Trophoblast cell (in vitro differentiated cells and primary cell): ENCODE data around the gene GGCX.
"Not testable (repeated sequence)": the region's sequence is repeated elsewhere in the genome, so short reads cannot be mapped to it uniquely, and the experiment has no call there.

ENCODE experiments used
- DNase-seq, 2 donors: peaks; one replicate each; pipeline ENCODE4 v3.0.0-alpha.2; 2016
- H2AFZ ChIP-seq: 2 replicates; pipeline ENCODE4 v1.6.1; 2013; ENCODE audit warnings: low read length, moderate library complexity, mild to moderate bottlenecking; ENCODE audit not compliant: insufficient read depth, poor library complexity
- H2AK5ac ChIP-seq: 2 replicates; pipeline ENCODE4 v1.6.1; 2013; ENCODE audit warnings: mild to moderate bottlenecking, low read length
- H2BK120ac ChIP-seq: 2 replicates; pipeline ENCODE4 v1.6.1; 2013; ENCODE audit warnings: low read length, mild to moderate bottlenecking, moderate library complexity; ENCODE audit not compliant: insufficient read depth, poor library complexity
- H2BK12ac ChIP-seq: 2 replicates; pipeline ENCODE4 v1.6.1; 2013; ENCODE audit warnings: mild to moderate bottlenecking, low read length, moderate library complexity
- H2BK5ac ChIP-seq: 2 replicates; pipeline ENCODE4 v1.6.1; 2013; ENCODE audit warnings: low read length, low read depth, moderate library complexity, mild to moderate bottlenecking; ENCODE audit not compliant: poor library complexity
- H3K14ac ChIP-seq: 2 replicates; pipeline ENCODE4 v1.6.1; 2013; ENCODE audit warnings: mild to moderate bottlenecking, low read length
- H3K18ac ChIP-seq: 2 replicates; pipeline ENCODE4 v1.6.1; 2013; ENCODE audit warnings: mild to moderate bottlenecking, low read length
- H3K23ac ChIP-seq: 2 replicates; pipeline ENCODE4 v1.6.1; 2013; ENCODE audit warnings: low read length
- H3K27ac ChIP-seq: 2 replicates; pipeline ENCODE4 v1.5.1; 2013; ENCODE audit warnings: low read depth, mild to moderate bottlenecking, inconsistent platforms, low read length, moderate library complexity
- H3K27me3 ChIP-seq: 2 replicates; pipeline ENCODE4 v1.6.1; 2013; ENCODE audit warnings: inconsistent platforms, mild to moderate bottlenecking, low read length, moderate library complexity; ENCODE audit not compliant: insufficient read depth
- H3K36me3 ChIP-seq, 2 experiments: 1 replicate in 1 of 2; 2 replicates in 1 of 2; pipeline ENCODE4 v1.6.1; 2013; ENCODE audit warnings: low read length in 2 of 2, mild to moderate bottlenecking in 2 of 2, moderate library complexity in 1 of 2; ENCODE audit not compliant: insufficient read depth in 2 of 2, control insufficient read depth in 1 of 2
- H3K4ac ChIP-seq: 2 replicates; pipeline ENCODE4 v1.6.1; 2013; ENCODE audit warnings: low read depth, mild to moderate bottlenecking, low read length, moderate library complexity
- H3K4me1 ChIP-seq, 2 experiments: 1 replicate in 1 of 2; 2 replicates in 1 of 2; pipeline ENCODE4 v1.6.1; 2013; ENCODE audit warnings: low read length in 2 of 2, mild to moderate bottlenecking in 2 of 2, moderate library complexity in 1 of 2; ENCODE audit not compliant: insufficient read depth in 2 of 2, control insufficient read depth in 1 of 2
- H3K4me2 ChIP-seq: 2 replicates; pipeline ENCODE4 v1.6.1; 2013; ENCODE audit warnings: inconsistent platforms, mild to moderate bottlenecking, low read length, moderate library complexity
- H3K4me3 ChIP-seq: 2 replicates; pipeline ENCODE4 v1.5.1; 2013; ENCODE audit warnings: mild to moderate bottlenecking, low read depth, low read length, inconsistent platforms
- H3K79me1 ChIP-seq: one replicate; pipeline ENCODE4 v1.6.1; 2013; ENCODE audit warnings: low read length
- H3K79me2 ChIP-seq: 2 replicates; pipeline ENCODE4 v1.6.1; 2013; ENCODE audit warnings: low read length, mild to moderate bottlenecking; ENCODE audit not compliant: control insufficient read depth, insufficient read depth, poor library complexity
- H3K9ac ChIP-seq: 2 replicates; pipeline ENCODE4 v1.6.1; 2013; ENCODE audit warnings: mild to moderate bottlenecking, low read length
- H3K9me3 ChIP-seq: 2 replicates; pipeline ENCODE4 v1.6.1; 2013; ENCODE audit warnings: low read depth, mild to moderate bottlenecking, control low read depth, inconsistent platforms, low read length; ENCODE audit not compliant: insufficient read depth
- H4K12ac ChIP-seq: 2 replicates; pipeline ENCODE4 v1.6.1; 2013; ENCODE audit warnings: low read depth, mild to moderate bottlenecking, low read length, moderate library complexity
- H4K8ac ChIP-seq: 2 replicates; pipeline ENCODE4 v1.6.1; 2013; ENCODE audit warnings: low read depth, mild to moderate bottlenecking, low read length, moderate library complexity
- H4K91ac ChIP-seq: one replicate; pipeline ENCODE4 v1.6.1; 2013; ENCODE audit warnings: low read depth, mild to moderate bottlenecking, low read length, moderate library complexity
- WGBS: extraction: QIAGEN DNeasy Blood & Tissue Kit; methylation state at CpG from one replicate; pipeline ENCODE4 v1.1.7; 2013; ENCODE audit warnings: missing lambda C conversion rate; ENCODE audit not compliant: insufficient read length, insufficient coverage; ENCODE audit errors: extremely low coverage; 5-methylcytosine and 5-hydroxymethylcytosine counted together

The GGCX gene

GRCh38 chr2:85604568-85605339 is 43.5 kb upstream of the GGCX start:
- Histone ChIP-seq H3K79me1 (peaks cover 8% of the 10 kb centered on the region), H3K23ac (no peak overlapping the region), H3K4ac (no peak overlapping the region), H4K8ac (no peak overlapping the region), H2AFZ (no peak overlapping the region), H3K27ac (no peak overlapping the region), H3K14ac (no peak overlapping the region), H4K12ac (no peak overlapping the region), H2BK120ac (no peak overlapping the region), H3K4me1 (peaks cover 5 to 22% of the 10 kb centered on the region in 2 experiments), H4K91ac (no peak overlapping the region), H3K27me3 (no peaks in the 10 kb centered on the region), H3K36me3 (peaks cover 13 to 21% of the 10 kb centered on the region in 2 experiments), H3K9me3 (peaks cover 3% of the 10 kb centered on the region), H3K4me2 (no peak overlapping the region), H3K4me3 (no peak overlapping the region), H2AK5ac (no peak overlapping the region), H3K18ac (no peak overlapping the region), H2BK12ac (no peak overlapping the region), H3K79me2 (peaks cover 6% of the 10 kb centered on the region), H3K9ac (no peak overlapping the region), H2BK5ac (no peak overlapping the region)
- no CpG with 5 or more reads among the region's 6 CpGs for WGBS
- DNase-seq = peak in 1 of 2 donors; percentile 31

DNA sequence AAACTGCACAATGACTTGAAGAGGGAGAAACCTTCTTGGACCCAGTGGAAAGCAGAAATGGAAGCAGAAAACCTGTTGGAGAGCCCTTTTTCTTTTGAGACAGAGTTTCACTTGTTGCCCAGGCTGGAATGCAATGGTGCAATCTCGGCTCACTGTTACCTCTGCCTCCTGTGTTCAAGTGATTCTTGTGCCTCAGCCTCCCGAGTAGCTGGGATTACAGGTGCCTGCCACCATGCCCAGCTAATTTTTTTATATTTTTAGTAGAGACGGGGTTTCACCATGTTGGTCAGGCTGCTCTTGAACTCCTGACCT is 42.8 kb upstream of the GGCX start:
- H3K27ac ChIP-seq, H2BK12ac ChIP-seq, H3K79me1 ChIP-seq, H4K91ac ChIP-seq, H2AK5ac ChIP-seq, DNase-seq, H4K12ac ChIP-seq, H3K79me2 ChIP-seq, H3K9ac ChIP-seq, H3K23ac ChIP-seq, H2BK5ac ChIP-seq, H3K4me2 ChIP-seq, H2AFZ ChIP-seq, H3K14ac ChIP-seq, H3K4ac ChIP-seq, H3K9me3 ChIP-seq, H2BK120ac ChIP-seq, H3K27me3 ChIP-seq, H3K4me3 ChIP-seq, H3K18ac ChIP-seq, H4K8ac ChIP-seq: not testable (repeated sequence)
- Histone ChIP-seq H3K4me1 (peaks cover 5 to 22% of the 10 kb centered on the region in 2 experiments), H3K36me3 (peaks cover 14 to 24% of the 10 kb centered on the region in 2 experiments)
- WGBS = no CpG with 5 or more reads among the region's 3 CpGs

GRCh38 chr2:85602476-85603234 is 41.4 kb upstream of the GGCX start, which contains the start of gene TMEM150A:
Gene TMEM150A, minus strand, starts transcription at chr2:85602698. Its CDS starts 750 bp downstream, at chr2:85601948.
- H2BK12ac ChIP-seq = no peak within 1 kb of the TSS
- no peak within 1 kb of the TSS for H3K23ac ChIP-seq
- WGBS = no CpG with 5 or more reads among the region's 73 CpGs
- H3K27me3 ChIP-seq = no peaks in the 10 kb centered on the region
- H3K79me2 ChIP-seq = peaks cover 6% of the 10 kb centered on the region
- H3K4ac ChIP-seq = peak within 1 kb of the TSS; percentile 13
- H3K18ac ChIP-seq = peak within 1 kb of the TSS; percentile 87
- peak within 1 kb of the TSS; percentile 67 for H4K91ac ChIP-seq
- H4K8ac ChIP-seq = peak within 1 kb of the TSS; percentile 66
- H3K4me2 ChIP-seq = peak within 1 kb of the TSS; percentile 92
- H3K79me1 ChIP-seq = peaks cover 8% of the 10 kb centered on the region
- H4K12ac ChIP-seq = peak within 1 kb of the TSS; percentile 76
- H2BK5ac ChIP-seq = peak within 1 kb of the TSS; percentile 52
- peak within 1 kb of the TSS; percentile 46 for H2AFZ ChIP-seq
- H3K36me3 ChIP-seq = peaks cover 16 to 21% of the 10 kb centered on the region in 2 experiments
- peak within 1 kb of the TSS; percentile 56 for H3K27ac ChIP-seq
- H3K4me1 ChIP-seq = peaks cover 5 to 22% of the 10 kb centered on the region in 2 experiments
- peak within 1 kb of the TSS; percentile 90 for H3K9ac ChIP-seq
- peak; percentile 80 to 92 for DNase-seq
- peak within 1 kb of the TSS; percentile 98 for H3K4me3 ChIP-seq
- peak within 1 kb of the TSS; percentile 68 for H3K14ac ChIP-seq
- peak within 1 kb of the TSS; percentile 59 for H2AK5ac ChIP-seq
- no peak within 1 kb of the TSS for H2BK120ac ChIP-seq
- peaks cover 3% of the 10 kb centered on the region for H3K9me3 ChIP-seq

GRCh38 chr2:85601771-85602475 is 40.6 kb upstream of the GGCX start:
- Histone ChIP-seq H3K23ac (no peak overlapping the region), H4K91ac (peak overlapping the region; percentile 67), H2BK120ac (no peak overlapping the region), H3K79me1 (peaks cover 8% of the 10 kb centered on the region), H2BK5ac (peak overlapping the region; percentile 52), H2BK12ac (no peak overlapping the region), H3K4me1 (peaks cover 5 to 23% of the 10 kb centered on the region in 2 experiments), H2AK5ac (peak overlapping the region; percentile 59), H3K18ac (peak overlapping the region; percentile 87), H4K12ac (peak overlapping the region; percentile 76), H3K79me2 (peaks cover 6% of the 10 kb centered on the region), H3K14ac (peak overlapping the region; percentile 68), H3K9me3 (peaks cover 3% of the 10 kb centered on the region), H3K4me3 (peak overlapping the region; percentile 98), H3K36me3 (peaks cover 24 to 27% of the 10 kb centered on the region in 2 experiments), H4K8ac (peak overlapping the region; percentile 66), H2AFZ (peak overlapping the region; percentile 46), H3K4ac (peak overlapping the region; percentile 13), H3K4me2 (peak overlapping the region; percentile 92), H3K27me3 (no peaks in the 10 kb centered on the region), H3K9ac (peak overlapping the region; percentile 90), H3K27ac (peak overlapping the region; percentile 56)
- peak; percentile 52 to 75 for DNase-seq
- WGBS = no CpG with 5 or more reads among the region's 36 CpGs
